BE2C (cell line): Measurements from ENCODE around the gene PRXL2B.
"Not testable (repeated sequence)": the region's sequence is repeated elsewhere in the genome, so short reads cannot be mapped to it uniquely, and the experiment has no call there.

Experiments
- DNase-seq: peaks from one replicate; pipeline ENCODE4 v3.0.0-alpha.2; 2020
- H3K27me3 ChIP-seq: fragments of 250-450 bp; sonication (Bioruptor Pico); 2 replicates; pipeline ENCODE4 v1.5.1; 2020; ENCODE audit warnings: mild to moderate bottlenecking
- H3K36me3 ChIP-seq: fragments of 250-450 bp; sonication (Bioruptor Pico); 2 replicates; pipeline ENCODE4 v1.5.1; 2020; ENCODE audit warnings: mild to moderate bottlenecking
- H3K4me1 ChIP-seq: fragments of 250-450 bp; sonication (Bioruptor Pico); 2 replicates; pipeline ENCODE4 v1.5.1; 2020
- H3K4me3 ChIP-seq: 2 replicates; pipeline ENCODE4 v1.5.1; 2011; ENCODE audit warnings: low read depth, low read length
- H3K9me3 ChIP-seq: fragments of 250-450 bp; sonication (Bioruptor Pico); 2 replicates; pipeline ENCODE4 v1.5.1; 2020
- TF ChIP-seq, protein P1 (sequence below): IDR thresholded peaks from 2 replicates; pipeline ENCODE4 v1.5.1; 2012; ENCODE audit warnings: mild to moderate bottlenecking, low read depth, low read length

The PRXL2B gene

DNA sequence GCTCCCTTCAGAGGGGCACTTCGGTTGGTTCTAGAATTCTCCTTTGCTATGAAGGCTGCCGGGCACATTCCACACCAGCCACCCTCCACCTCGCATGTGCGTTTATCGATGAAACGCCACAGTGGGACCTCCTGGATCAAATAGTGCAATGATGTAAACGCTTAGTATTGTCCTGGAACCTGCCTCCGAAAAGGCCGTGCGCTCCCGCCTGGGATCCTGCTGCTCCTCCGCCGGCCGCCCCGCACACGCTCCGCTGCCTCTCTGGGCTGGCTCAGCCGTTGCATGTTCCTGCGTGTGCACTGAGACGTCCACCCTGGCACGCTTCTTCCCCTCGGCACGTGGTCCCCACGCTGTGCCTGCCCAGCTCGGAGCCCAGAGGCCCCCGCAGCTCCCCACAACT lies 34.4 kb upstream of the PRXL2B start:
- H3K4me1 ChIP-seq: peaks cover 9% of the 10 kb centered on the region
- no peaks in the 10 kb centered on the region for H3K9me3 ChIP-seq
- no peaks in the 10 kb centered on the region for H3K36me3 ChIP-seq
- DNase-seq: no peak
- no peaks in the 10 kb centered on the region for H3K27me3 ChIP-seq
- TF ChIP-seq, protein P1, sequence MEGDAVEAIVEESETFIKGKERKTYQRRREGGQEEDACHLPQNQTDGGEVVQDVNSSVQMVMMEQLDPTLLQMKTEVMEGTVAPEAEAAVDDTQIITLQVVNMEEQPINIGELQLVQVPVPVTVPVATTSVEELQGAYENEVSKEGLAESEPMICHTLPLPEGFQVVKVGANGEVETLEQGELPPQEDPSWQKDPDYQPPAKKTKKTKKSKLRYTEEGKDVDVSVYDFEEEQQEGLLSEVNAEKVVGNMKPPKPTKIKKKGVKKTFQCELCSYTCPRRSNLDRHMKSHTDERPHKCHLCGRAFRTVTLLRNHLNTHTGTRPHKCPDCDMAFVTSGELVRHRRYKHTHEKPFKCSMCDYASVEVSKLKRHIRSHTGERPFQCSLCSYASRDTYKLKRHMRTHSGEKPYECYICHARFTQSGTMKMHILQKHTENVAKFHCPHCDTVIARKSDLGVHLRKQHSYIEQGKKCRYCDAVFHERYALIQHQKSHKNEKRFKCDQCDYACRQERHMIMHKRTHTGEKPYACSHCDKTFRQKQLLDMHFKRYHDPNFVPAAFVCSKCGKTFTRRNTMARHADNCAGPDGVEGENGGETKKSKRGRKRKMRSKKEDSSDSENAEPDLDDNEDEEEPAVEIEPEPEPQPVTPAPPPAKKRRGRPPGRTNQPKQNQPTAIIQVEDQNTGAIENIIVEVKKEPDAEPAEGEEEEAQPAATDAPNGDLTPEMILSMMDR: no peak
- H3K4me3 ChIP-seq: no peak overlapping the region

DNA sequence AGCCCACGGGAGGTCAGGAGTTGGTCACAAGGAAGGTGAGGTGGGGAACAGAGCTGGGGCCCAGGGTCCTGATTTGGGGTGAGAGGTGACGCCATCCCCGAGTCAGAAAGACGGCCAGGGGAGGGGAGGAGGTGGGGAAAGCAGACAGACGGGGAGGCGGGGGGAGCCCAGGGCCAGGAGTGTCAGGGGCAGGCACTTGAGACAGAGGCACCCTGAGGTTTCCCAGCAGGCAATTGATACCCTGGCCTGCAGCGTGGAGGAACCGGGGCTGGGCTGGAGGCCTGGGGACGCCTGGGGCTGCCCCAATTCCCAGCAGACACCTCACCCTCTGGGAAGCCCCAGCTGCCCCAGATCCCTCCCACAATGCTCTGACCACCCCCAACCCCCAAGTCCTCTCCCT lies 33.5 kb upstream of the PRXL2B start:
- H3K4me1 ChIP-seq, H3K9me3 ChIP-seq, H3K36me3 ChIP-seq, H3K4me3 ChIP-seq, H3K27me3 ChIP-seq, DNase-seq: not testable (repeated sequence)

DNA sequence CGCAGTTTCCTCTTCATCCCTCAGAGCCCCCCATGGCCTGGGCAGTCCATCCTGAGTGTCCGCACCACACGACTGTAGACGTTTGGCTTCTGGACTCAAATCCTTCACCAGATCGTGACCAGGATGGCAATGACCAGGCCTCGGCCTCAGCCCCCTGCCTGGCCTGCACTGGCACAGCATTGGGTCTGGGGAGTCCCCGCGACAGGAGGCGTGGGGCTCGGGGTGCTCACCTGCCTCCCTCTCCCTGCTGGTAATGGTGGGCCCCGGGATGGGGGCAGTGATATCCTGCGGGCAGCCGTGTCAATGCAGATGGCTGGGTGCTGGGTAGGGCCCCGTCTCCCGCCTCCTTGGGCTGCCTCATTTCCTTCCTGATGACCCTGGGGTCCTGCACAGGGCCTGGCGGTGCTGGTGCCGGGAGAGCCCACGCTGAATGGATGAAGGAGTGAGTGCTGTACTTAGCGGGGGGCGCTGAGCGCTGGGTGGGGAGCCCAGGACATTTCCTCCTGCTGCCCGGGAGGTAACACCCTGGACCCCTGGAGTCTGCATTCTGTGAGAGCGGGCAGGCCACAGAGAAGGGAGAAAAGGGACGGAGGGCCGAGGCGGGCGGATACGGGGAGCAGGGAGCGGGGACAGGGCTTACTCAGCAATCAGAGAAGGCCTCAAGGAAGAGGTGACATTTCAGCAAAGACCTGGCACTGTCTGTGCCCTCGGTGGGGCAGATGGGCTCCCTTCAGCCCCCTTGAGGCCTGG lies 32.5 kb upstream of the PRXL2B start:
- H3K4me1 ChIP-seq: peaks cover 3% of the 10 kb centered on the region; the same call in 1 of the 2 replicates
- H3K36me3 ChIP-seq: no peaks in the 10 kb centered on the region
- DNase-seq: no peak
- no peaks in the 10 kb centered on the region for H3K9me3 ChIP-seq
- TF ChIP-seq, protein P1: no peak
- no peaks in the 10 kb centered on the region for H3K27me3 ChIP-seq
- no peak overlapping the region for H3K4me3 ChIP-seq

DNA sequence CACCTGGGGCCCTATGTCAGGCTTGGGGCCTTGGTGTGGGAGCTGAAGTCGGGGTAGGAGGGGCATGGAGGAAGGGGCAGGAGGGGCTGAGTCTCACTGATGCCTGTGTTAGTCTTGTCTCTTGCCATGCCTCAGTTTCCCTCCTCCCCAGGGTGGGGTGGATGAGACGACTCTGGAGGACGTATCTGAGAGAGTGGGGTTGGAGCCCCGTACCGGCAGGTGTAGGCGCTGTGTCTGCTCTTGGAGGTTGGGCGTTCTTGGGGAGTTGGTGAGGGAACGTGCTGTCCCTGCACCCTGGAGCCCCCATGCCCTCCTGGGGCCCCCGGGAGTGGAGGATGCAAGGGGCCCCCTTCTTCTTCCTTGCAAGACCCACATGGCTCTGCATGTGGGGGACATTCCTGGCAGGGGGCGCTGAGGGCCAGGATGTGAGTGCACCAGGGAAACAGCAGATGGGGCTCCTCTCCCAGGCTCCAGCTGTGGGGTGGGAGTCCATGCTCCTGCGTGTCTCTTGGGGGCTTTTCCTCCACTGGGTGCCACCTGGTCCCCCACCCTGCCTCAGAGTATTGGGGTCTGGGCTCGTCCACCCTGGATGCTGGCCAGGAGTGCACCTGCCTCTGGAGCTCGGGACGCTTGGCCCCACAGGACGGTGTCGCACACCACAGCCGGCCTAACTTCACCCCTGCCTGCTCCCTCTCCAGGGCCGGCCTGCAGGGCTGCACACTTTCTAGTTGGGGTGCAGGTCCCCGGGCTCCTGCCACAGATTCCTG lies 31.8 kb upstream of the PRXL2B start:
- TF ChIP-seq, protein P1: peak; percentile 56
- Histone ChIP-seq H3K4me3 (no peak overlapping the region), H3K27me3 (no peaks in the 10 kb centered on the region), H3K9me3 (no peaks in the 10 kb centered on the region), H3K36me3 (no peaks in the 10 kb centered on the region), H3K4me1 (peaks cover 3% of the 10 kb centered on the region; the same call in 1 of the 2 replicates)
- DNase-seq: no peak

DNA sequence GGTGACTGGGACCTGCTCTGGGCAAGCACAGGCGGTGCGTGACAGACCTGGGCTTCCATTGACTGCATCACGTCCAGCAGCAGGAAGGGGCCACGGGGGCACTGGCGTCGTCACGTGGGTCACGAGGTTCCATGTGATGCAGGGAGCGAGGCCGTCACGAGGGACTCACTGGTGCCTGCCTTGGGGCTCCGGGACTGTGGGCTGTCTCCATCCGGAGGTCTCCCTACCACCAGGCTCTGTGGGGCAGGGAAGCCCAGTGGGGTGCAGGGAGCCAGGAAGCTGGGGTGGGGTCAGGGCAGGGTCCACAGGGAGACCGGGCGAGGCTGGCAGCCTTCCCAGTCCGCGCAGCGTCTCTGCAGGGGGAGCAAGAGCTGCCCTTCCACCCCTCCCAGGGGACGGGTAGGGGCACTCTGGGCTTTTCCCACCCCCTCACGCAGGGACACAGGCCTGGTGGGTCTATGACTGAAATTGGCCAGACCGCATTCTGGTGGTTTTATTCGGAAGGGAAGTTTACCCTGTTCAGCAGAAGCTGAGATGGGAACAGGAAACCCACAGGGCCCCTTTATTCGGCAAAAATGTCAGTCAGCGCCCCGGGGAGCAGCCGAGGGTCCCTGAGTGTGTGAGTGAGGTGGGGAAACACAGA lies 30.8 kb upstream of the PRXL2B start:
- no peaks in the 10 kb centered on the region for H3K36me3 ChIP-seq
- H3K4me1 ChIP-seq: peaks cover 3% of the 10 kb centered on the region; the same call in 1 of the 2 replicates
- no peaks in the 10 kb centered on the region for H3K9me3 ChIP-seq
- H3K4me3 ChIP-seq: no peak overlapping the region; the same call in 1 of the 2 replicates
- no peaks in the 10 kb centered on the region for H3K27me3 ChIP-seq
- no peak for DNase-seq
- TF ChIP-seq, protein P1: no peak

DNA sequence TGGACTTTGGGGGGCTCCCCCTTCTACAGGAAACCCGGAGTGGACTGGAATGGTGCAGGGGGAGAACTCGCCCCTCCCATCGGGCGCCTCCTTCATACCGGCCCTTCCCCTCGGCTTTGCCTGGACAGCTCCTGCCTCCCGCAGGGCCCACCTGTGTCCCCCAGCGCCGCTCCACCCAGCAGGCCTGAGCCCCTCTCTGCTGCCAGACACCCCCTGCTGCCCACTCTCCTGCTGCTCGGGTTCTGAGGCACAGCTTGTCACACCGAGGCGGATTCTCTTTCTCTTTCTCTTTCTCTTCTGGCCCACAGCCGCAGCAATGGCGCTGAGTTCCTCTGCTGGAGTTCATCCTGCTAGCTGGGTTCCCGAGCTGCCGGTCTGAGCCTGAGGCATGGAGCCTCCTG lies 30.3 kb upstream of the PRXL2B start, which contains the start of gene TNFRSF14:
Gene TNFRSF14, plus strand, starts transcription at position 95 of the 401 bp plus-strand sequence. Its CDS starts 294 bp downstream, at position 389.
- Histone ChIP-seq H3K4me1 (peaks cover 3% of the 10 kb centered on the region; the same call in 1 of the 2 replicates), H3K27me3 (no peaks in the 10 kb centered on the region), H3K36me3 (no peaks in the 10 kb centered on the region), H3K9me3 (no peaks in the 10 kb centered on the region), H3K4me3 (no peak within 1 kb of the TSS; the same call in 1 of the 2 replicates)
- TF ChIP-seq, protein P1: no peak
- no peak for DNase-seq
